ENCODE measurements around the gene TPX2. TPM values are rescaled to one million over a fixed set of nuclear protein-coding genes. Genes with fewer than 3 reads are reported as not detected.

The TPX2 gene
- 98.2 to 128 TPM (median 104 TPM) in 5 replicates for total RNA-seq (2022; extraction: Qiagen RNA extraction)

DNA sequence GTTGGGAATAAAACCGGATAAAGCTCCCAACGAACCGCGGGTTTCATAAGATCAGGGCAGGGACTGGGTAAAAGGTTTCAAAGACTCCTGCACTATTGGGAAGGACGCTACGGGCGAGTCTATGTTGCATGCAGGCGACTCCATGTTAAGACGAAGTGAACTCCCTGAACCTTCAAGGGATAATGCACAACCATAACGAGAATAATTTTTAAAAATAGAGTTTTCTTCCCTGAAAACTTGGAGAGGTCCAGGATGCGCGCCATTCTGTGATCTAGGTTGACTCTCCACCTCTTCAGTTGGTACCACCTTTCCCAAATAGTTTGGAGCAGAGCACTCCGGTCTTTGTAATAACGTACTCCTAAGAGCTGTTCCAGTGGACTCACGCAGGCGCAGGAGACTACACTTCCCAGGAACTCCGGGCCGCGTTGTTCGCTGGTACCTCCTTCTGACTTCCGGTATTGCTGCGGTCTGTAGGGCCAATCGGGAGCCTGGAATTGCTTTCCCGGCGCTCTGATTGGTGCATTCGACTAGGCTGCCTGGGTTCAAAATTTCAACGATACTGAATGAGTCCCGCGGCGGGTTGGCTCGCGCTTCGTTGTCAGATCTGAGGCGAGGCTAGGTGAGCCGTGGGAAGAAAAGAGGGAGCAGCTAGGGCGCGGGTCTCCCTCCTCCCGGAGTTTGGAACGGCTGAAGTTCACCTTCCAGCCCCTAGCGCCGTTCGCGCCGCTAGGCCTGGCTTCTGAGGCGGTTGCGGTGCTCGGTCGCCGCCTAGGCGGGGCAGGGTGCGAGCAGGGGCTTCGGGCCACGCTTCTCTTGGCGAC, at the start of gene TPX2:
Gene TPX2, plus strand, starts transcription at position 562 of the 821 bp plus-strand sequence. CDS start 18,187 bp downstream, outside the sequence.

DNA sequence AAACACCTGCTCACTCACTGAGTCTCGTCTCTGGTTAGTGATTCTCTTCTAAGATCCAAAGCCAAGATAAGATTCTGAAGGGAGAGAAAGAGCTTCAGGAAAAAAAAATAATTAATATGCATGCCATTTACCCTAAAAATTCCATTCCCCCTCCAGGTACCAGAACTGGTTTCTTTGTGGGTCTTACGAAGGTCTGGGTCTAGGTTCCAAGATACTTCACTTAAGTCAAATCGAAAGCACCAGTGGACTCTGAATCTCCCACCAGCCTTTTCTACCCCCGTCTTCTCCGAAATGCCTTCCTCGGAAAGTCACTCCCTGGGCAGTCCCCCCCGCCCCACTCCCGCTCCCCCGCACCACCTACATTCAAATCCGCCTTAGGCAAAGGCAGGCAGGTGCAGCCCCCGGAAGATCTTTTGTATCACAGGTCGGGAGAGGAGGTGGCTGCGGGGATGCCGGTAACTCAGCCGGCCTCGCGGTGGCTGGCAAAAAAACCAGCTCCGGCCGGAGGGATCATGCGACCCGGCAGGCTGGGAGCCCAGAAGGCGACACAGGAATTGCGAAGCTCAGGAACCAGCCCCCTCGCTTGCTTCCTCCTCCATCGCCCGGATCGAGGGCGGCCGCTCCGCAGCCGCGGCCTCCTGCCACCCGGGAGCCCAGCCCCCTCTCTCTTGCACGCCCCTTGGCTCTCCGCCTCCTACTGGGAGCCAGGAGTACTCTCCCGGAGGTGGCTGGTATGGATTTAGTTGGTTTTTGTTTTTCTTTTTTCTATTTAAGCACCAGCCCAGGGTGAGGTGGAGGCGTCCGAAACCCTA, 16.6 kb upstream of the TPX2 start, which contains the start of gene BCL2L1:
Gene BCL2L1, minus strand, starts transcription at position 612 of the 812 bp plus-strand sequence. CDS start 650 bp downstream, outside the sequence.

GRCh38 chr20:31819083-31819784, 80.1 kb downstream of the TPX2 start, which contains the start of gene MYLK2:
MYLK2 (plus strand) TSS chr20:31819356; CDS start chr20:31819581, 225 bp downstream.

GRCh38 chr20:31845300-31845863, 106.3 kb downstream of the TPX2 start, which contains the start of gene FOXS1:
FOXS1 (minus strand) TSS chr20:31845604; CDS start chr20:31845542, 62 bp downstream.

Other genes with a start within 250 kb of the TPX2 start
- gene HM13, start 224.8 kb upstream of the TPX2 start, total RNA-seq (2022; extraction: Qiagen RNA extraction), result 203 to 272 TPM (median 251 TPM) in 5 replicates
- gene ID1, start 134.0 kb upstream of the TPX2 start, total RNA-seq (2022; extraction: Qiagen RNA extraction), result 254 to 431 TPM (median 298 TPM) in 5 replicates
- not detected in 5 replicates for gene COX4I2, start 101.4 kb upstream of the TPX2 start, total RNA-seq (2022; extraction: Qiagen RNA extraction)
- 192 to 204 TPM (median 200 TPM) in 5 replicates for gene BCL2L1, start 16.4 kb upstream of the TPX2 start, total RNA-seq (2022; extraction: Qiagen RNA extraction)
- gene MYLK2, start 80.1 kb downstream of the TPX2 start, total RNA-seq (2022; extraction: Qiagen RNA extraction), result 0.35 to 0.77 TPM (median 0.50 TPM) in 5 replicates
- gene FOXS1, start 106.3 kb downstream of the TPX2 start, total RNA-seq (2022; extraction: Qiagen RNA extraction), result 0.20 to 1.3 TPM (median 0.64 TPM) in 5 replicates
- 0.43 to 1.1 TPM (median 0.99 TPM) in 5 replicates for gene DUSP15, start 131.2 kb downstream of the TPX2 start, total RNA-seq (2022; extraction: Qiagen RNA extraction)
- gene TTLL9, start 131.3 kb downstream of the TPX2 start, total RNA-seq (2022; extraction: Qiagen RNA extraction), result 0.02 to 0.15 TPM (median 0.06 TPM) in 4 of 5 replicates, not detected in the other
- gene PDRG1, start 212.8 kb downstream of the TPX2 start, total RNA-seq (2022; extraction: Qiagen RNA extraction), result 29.9 to 37.6 TPM (median 33.4 TPM) in 5 replicates
- gene XKR7, start 228.9 kb downstream of the TPX2 start, total RNA-seq (2022; extraction: Qiagen RNA extraction), result 0.02 TPM in 1 of 5 replicates, not detected in the others